ENCODE data around the gene ADAP1. TPM values are rescaled to one million over a fixed set of nuclear protein-coding genes. Genes with fewer than 3 reads are reported as not detected.

The ADAP1 gene
- total RNA-seq, 2 donors from 2014 or later: 3.8 to 6.5 TPM

DNA sequence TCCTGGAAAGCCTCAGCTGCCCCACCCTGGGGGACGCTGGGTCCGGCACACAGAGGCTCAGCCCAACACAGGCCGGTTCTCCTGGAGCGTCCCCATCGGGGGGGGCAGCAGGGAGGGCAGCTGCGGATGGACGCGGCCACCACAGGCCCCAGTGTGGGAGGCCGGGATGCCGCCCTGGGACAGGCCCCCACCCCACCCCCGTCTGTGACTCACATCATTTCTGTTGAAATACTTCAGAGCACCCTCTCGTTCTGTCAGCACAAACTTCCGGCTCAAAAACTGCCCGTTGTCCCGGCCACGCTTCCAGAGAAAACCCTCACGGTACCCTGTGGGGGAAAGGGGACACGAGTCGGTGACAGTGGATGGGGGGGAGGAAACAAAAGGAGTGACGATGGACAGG, 49.6 kb downstream of the ADAP1 start:
- Histone ChIP-seq H3K36me3 (ENCODE audit: control insufficient read depth, insufficient read depth, low read length) (no peaks in the 10 kb centered on the region), H3K4me3 (ENCODE audit: low read length) (no peak overlapping the region), H3K27me3 (ENCODE audit: control insufficient read depth, insufficient read depth, low read length, poor library complexity, severe bottlenecking) (peaks cover 37% of the 10 kb centered on the region), H3K9ac (ENCODE audit: extremely low read depth, low read length, poor library complexity, severe bottlenecking) (no peak overlapping the region), H3K9me3 (ENCODE audit: control insufficient read depth, low read length) (no peaks in the 10 kb centered on the region), H3K27ac (ENCODE audit: low read depth, low read length) (no peak overlapping the region), H3K4me1 (ENCODE audit: control insufficient read depth, insufficient read depth, low read length) (no peaks in the 10 kb centered on the region)
- no peaks in the 10 kb centered on the region for H3K9me3 Mint-ChIP-seq
- no peaks in the 10 kb centered on the region for H3K4me1 Mint-ChIP-seq
- 72 to 84% methylated on average over 18 to 20 of the region's 20 CpGs for WGBS, 2 experiments (ENCODE audit: insufficient coverage in 1 of 2, insufficient read length in 1 of 2)
- DNase-seq: no peak
- H3K4me3 Mint-ChIP-seq: no peak overlapping the region
- H3K27ac Mint-ChIP-seq: no peak overlapping the region
- TF ChIP-seq, protein P1, sequence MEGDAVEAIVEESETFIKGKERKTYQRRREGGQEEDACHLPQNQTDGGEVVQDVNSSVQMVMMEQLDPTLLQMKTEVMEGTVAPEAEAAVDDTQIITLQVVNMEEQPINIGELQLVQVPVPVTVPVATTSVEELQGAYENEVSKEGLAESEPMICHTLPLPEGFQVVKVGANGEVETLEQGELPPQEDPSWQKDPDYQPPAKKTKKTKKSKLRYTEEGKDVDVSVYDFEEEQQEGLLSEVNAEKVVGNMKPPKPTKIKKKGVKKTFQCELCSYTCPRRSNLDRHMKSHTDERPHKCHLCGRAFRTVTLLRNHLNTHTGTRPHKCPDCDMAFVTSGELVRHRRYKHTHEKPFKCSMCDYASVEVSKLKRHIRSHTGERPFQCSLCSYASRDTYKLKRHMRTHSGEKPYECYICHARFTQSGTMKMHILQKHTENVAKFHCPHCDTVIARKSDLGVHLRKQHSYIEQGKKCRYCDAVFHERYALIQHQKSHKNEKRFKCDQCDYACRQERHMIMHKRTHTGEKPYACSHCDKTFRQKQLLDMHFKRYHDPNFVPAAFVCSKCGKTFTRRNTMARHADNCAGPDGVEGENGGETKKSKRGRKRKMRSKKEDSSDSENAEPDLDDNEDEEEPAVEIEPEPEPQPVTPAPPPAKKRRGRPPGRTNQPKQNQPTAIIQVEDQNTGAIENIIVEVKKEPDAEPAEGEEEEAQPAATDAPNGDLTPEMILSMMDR (conservative IDR thresholded peaks at IDR 0.05): no peak
- peaks cover 32% of the 10 kb centered on the region for H3K27me3 Mint-ChIP-seq (ENCODE audit: insufficient read depth)
- no peaks in the 10 kb centered on the region for H3K36me3 Mint-ChIP-seq (ENCODE audit: low read depth)

DNA sequence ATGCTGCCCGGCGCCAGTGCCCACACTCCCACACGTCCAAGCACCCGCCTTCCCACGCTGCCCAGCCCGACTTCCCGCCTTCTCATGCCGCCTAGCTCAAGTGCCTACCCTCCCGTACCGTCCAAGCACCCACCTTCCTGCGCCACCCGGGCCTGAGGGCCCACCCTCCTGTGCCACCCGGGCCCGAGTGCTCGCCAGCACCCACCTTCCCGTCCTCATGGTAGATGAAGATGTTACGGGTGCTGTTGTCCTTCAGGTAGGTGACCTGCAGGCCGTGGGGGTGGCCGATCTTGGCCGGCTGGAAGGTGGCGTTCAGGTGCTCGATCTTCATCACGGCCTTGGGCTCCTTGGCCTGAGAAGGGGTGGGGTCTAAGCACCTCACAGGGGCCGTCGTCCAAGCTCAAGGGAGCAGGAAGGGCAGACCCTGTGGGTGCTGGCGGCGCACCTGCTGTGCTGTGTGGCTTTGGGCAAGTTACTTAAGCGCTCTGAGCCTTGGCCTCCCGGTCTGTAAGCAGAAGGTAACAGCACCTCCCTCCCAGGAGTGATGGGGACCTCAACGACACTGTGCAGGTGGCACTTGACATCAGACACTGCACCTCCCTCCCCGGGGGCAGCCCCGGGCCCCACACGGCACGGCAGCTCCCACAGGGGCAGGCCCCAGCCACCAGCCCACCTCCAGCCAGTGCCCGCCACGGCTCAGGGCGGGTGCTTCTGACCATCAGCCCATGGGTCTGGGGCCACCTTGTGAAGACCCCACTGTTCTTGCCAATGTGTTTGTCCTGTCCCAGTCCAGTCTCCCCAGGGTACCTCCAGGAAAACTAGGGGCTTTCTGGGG, 50.3 kb downstream of the ADAP1 start:
- no peak overlapping the region for H3K4me3 Mint-ChIP-seq
- TF ChIP-seq, protein P1 (conservative IDR thresholded peaks at IDR 0.05): no peak
- no peaks in the 10 kb centered on the region for H3K9me3 Mint-ChIP-seq
- no peak overlapping the region for H3K27ac Mint-ChIP-seq
- H3K36me3 Mint-ChIP-seq (ENCODE audit: low read depth): no peaks in the 10 kb centered on the region
- Histone ChIP-seq H3K27me3 (ENCODE audit: control insufficient read depth, insufficient read depth, low read length, poor library complexity, severe bottlenecking) (peaks cover 31% of the 10 kb centered on the region), H3K27ac (ENCODE audit: low read depth, low read length) (no peak overlapping the region), H3K4me1 (ENCODE audit: control insufficient read depth, insufficient read depth, low read length) (no peaks in the 10 kb centered on the region), H3K9me3 (ENCODE audit: control insufficient read depth, low read length) (no peaks in the 10 kb centered on the region), H3K9ac (ENCODE audit: extremely low read depth, low read length, poor library complexity, severe bottlenecking) (no peak overlapping the region), H3K36me3 (ENCODE audit: control insufficient read depth, insufficient read depth, low read length) (no peaks in the 10 kb centered on the region), H3K4me3 (ENCODE audit: low read length) (no peak overlapping the region)
- 90 to 91% methylated on average over 16 to 37 of the region's 37 CpGs for WGBS, 2 experiments (ENCODE audit: insufficient coverage in 1 of 2, insufficient read length in 1 of 2)
- peaks cover 29% of the 10 kb centered on the region for H3K27me3 Mint-ChIP-seq (ENCODE audit: insufficient read depth)
- no peak for DNase-seq
- H3K4me1 Mint-ChIP-seq: no peaks in the 10 kb centered on the region

DNA sequence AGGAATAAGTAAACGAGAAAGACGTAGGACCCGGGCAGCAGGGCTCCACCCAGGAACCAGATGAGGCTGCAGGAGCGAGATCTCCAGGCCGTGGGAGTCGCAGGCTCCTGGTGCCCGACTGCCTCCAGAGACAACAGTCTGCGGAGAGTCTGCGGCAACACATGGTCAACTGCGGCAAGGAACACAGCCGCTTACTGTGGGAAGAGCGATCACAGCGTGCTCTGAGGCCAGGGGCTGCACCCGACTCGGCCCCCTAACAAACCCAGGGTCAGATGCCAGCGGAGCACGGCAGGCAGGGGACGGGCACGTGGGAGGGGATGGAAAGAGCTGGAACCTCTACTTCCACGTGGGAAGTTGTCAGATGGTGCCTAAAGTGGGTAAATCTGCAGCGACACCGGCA, 51.5 kb downstream of the ADAP1 start:
- H3K4me1 Mint-ChIP-seq: no peaks in the 10 kb centered on the region
- no peaks in the 10 kb centered on the region for H3K4me1 ChIP-seq (ENCODE audit: control insufficient read depth, insufficient read depth, low read length)
- no peak overlapping the region for H3K4me3 ChIP-seq (ENCODE audit: low read length)
- H3K9ac ChIP-seq (ENCODE audit: extremely low read depth, low read length, poor library complexity, severe bottlenecking): no peak overlapping the region
- no peaks in the 10 kb centered on the region for H3K36me3 Mint-ChIP-seq (ENCODE audit: low read depth)
- H3K36me3 ChIP-seq (ENCODE audit: control insufficient read depth, insufficient read depth, low read length): no peaks in the 10 kb centered on the region
- no peaks in the 10 kb centered on the region for H3K9me3 ChIP-seq (ENCODE audit: control insufficient read depth, low read length)
- H3K4me3 Mint-ChIP-seq: no peak overlapping the region
- H3K27ac Mint-ChIP-seq: no peak overlapping the region
- no peak overlapping the region for H3K27ac ChIP-seq (ENCODE audit: low read depth, low read length)
- TF ChIP-seq, protein P1 (conservative IDR thresholded peaks at IDR 0.05): no peak
- H3K9me3 Mint-ChIP-seq: no peaks in the 10 kb centered on the region
- 91 to 92% methylated on average over 12 to 22 of the region's 22 CpGs for WGBS, 2 experiments (ENCODE audit: insufficient coverage in 1 of 2, insufficient read length in 1 of 2)
- peaks cover 31% of the 10 kb centered on the region for H3K27me3 ChIP-seq (ENCODE audit: control insufficient read depth, insufficient read depth, low read length, poor library complexity, severe bottlenecking)
- peaks cover 29% of the 10 kb centered on the region for H3K27me3 Mint-ChIP-seq (ENCODE audit: insufficient read depth)
- DNase-seq: no peak
